ENCODE measurements around the gene SART3. TPM values are rescaled to one million over a fixed set of nuclear protein-coding genes. Genes with fewer than 3 reads are reported as not detected.

Gene SART3
- total RNA-seq, 1 experiment from 2014 or later: 89.4 TPM

GRCh38 chr12:108561852-108562347, 927 bp upstream of the SART3 start:
- no peak overlapping the region for H2BK12ac ChIP-seq (ENCODE audit: insufficient read length, low read depth, low read length)
- TF ChIP-seq CTCF (conservative IDR thresholded peaks at IDR 0.05): no peak
- Mint-ChIP-seq H3K27me3 (ENCODE audit: low read depth) (no peaks in the 10 kb centered on the region), H3K36me3 (ENCODE audit: insufficient read depth in 1 of 3, low read depth in 3 of 3) (peaks cover 9 to 57% (median 56%) of the 10 kb centered on the region in 3 experiments; a peak in 6 of 7 replicates), H3K4me3 (peak overlapping the region; percentile 100), H3K9me3 (peaks cover 0 to 3% of the 10 kb centered on the region in 2 experiments; a peak in 2 of 5 replicates), H3K4me1 (peaks cover 24 to 29% of the 10 kb centered on the region in 2 experiments), H3K27ac (peak overlapping the region; percentile 100)
- peak overlapping the region; percentile 32; the same call in 1 of the 2 replicates for H3K14ac ChIP-seq (ENCODE audit: insufficient read depth, low read length)
- no peaks in the 10 kb centered on the region for H4K20me1 ChIP-seq (ENCODE audit: control insufficient read depth, insufficient read depth, insufficient read length)
- no peaks in the 10 kb centered on the region for H3K9me3 ChIP-seq (ENCODE audit: control insufficient read depth, low read depth, low read length)
- H4K5ac ChIP-seq (ENCODE audit: insufficient read length, low read depth, low read length): peak overlapping the region; percentile 72
- no peaks in the 10 kb centered on the region for H3K27me3 ChIP-seq (ENCODE audit: insufficient read depth, low read length)
- peak overlapping the region; percentile 99 for H3K4me2 ChIP-seq (ENCODE audit: insufficient read depth, insufficient read length, low read length)
- peak overlapping the region; percentile 99 for H3K9ac ChIP-seq (ENCODE audit: extremely low read depth, insufficient read length, low read length)
- no peak overlapping the region for H4K91ac ChIP-seq (ENCODE audit: insufficient read length, low read depth, low read length)
- no peak overlapping the region for H2AFZ ChIP-seq (ENCODE audit: low read length)
- no peak for DNase-seq
- H3K4ac ChIP-seq (ENCODE audit: low read depth, low read length): no peak overlapping the region
- H3K23ac ChIP-seq (ENCODE audit: insufficient read length, low read depth, low read length): no peak overlapping the region
- H2BK5ac ChIP-seq (ENCODE audit: insufficient read length, low read length): peak overlapping the region; percentile 69
- H2BK120ac ChIP-seq (ENCODE audit: low read depth, low read length, poor library complexity, severe bottlenecking): no peak overlapping the region
- H2BK15ac ChIP-seq (ENCODE audit: low read depth, low read length): no peak overlapping the region
- H2BK20ac ChIP-seq (ENCODE audit: low read depth, low read length, poor library complexity, severe bottlenecking): no peak overlapping the region
- H3K23me2 ChIP-seq (ENCODE audit: insufficient read length, low read depth, low read length, poor library complexity, severe bottlenecking): peaks cover 18% of the 10 kb centered on the region
- H3T11ph ChIP-seq (ENCODE audit: low read length): peak overlapping the region; percentile 37
- peak overlapping the region; percentile 83 for H3K56ac ChIP-seq (ENCODE audit: insufficient read length, low read depth, low read length)
- H3K27ac ChIP-seq (ENCODE audit: insufficient read length, low read depth, low read length): peak overlapping the region; percentile 61
- peaks cover 35% of the 10 kb centered on the region for H3K79me2 ChIP-seq (ENCODE audit: insufficient read depth, low read length)
- H3K79me1 ChIP-seq (ENCODE audit: insufficient read depth, low read depth, low read length, poor library complexity, severe bottlenecking): no peaks in the 10 kb centered on the region
- H2AK5ac ChIP-seq (ENCODE audit: insufficient read length, low read length): no peak overlapping the region
- H3K18ac ChIP-seq (ENCODE audit: insufficient read length, low read depth, low read length): peak overlapping the region; percentile 63
- H4K8ac ChIP-seq (replicated peaks; ENCODE audit: insufficient read length, low read depth, low read length): no peak overlapping the region
- peaks cover 2% of the 10 kb centered on the region; the same call in 1 of the 2 replicates for H3K4me1 ChIP-seq (ENCODE audit: insufficient read depth, low read length)
- WGBS (ENCODE audit: extremely low coverage, insufficient read length, low lambda C conversion rate): no CpG with 5 or more reads among the region's 20 CpGs

Measured in H9 (cell line).